HL-60 (cell line): ENCODE data around the gene CYSLTR2.

ENCODE experiments used
- DNase-seq, 2 experiments: peaks; one replicate each; pipeline ENCODE4 v3.0.0-alpha.2; 2010 to 2020; ENCODE audit warnings: low read depth in 1 of 2, low spot score in 1 of 2
- H3K27ac ChIP-seq: fragments of 250-450 bp; sonication (Bioruptor Pico); replicated peaks from 2 replicates; pipeline ENCODE4 v1.5.1; 2020; ENCODE audit warnings: mild to moderate bottlenecking, moderate library complexity
- H3K27me3 ChIP-seq: fragments of 250-450 bp; sonication (Bioruptor Pico); 2 replicates; pipeline ENCODE4 v1.5.1; 2021; ENCODE audit warnings: mild to moderate bottlenecking, moderate library complexity; ENCODE audit not compliant: insufficient read depth, poor library complexity, severe bottlenecking
- H3K4me3 ChIP-seq: replicated peaks from 2 replicates; pipeline ENCODE4 v1.5.1; 2011; ENCODE audit warnings: mild to moderate bottlenecking, control low read depth, low read length; ENCODE audit not compliant: insufficient read depth
- GABPA ChIP-seq: IDR thresholded peaks from 2 replicates; pipeline ENCODE4 v1.6.1; 2012; ENCODE audit warnings: low read depth
- POLR2AphosphoS5 ChIP-seq: IDR thresholded peaks from 2 replicates; pipeline ENCODE4 v1.6.1; 2012; ENCODE audit warnings: low read depth
- SPI1 ChIP-seq: IDR thresholded peaks from 2 replicates; pipeline ENCODE4 v1.6.1; 2012; ENCODE audit warnings: low read depth, mild to moderate bottlenecking, borderline replicate concordance
- TF ChIP-seq, protein P1 (sequence below): IDR thresholded peaks from one replicate; pipeline ENCODE4 v1.5.1; 2011; ENCODE audit warnings: low read length, control low read depth, inconsistent platforms; ENCODE audit not compliant: insufficient read depth
- TF ChIP-seq, protein P2 (sequence below): IDR thresholded peaks from 2 replicates; pipeline ENCODE4 v1.6.1; 2012; ENCODE audit warnings: low read depth; ENCODE audit not compliant: insufficient replicate concordance

Gene CYSLTR2

GRCh38 chr13:48637601-48638000, 16.1 kb upstream of the CYSLTR2 start:
- Histone ChIP-seq H3K4me3 (no peak overlapping the region), H3K27me3 (no peaks in the 10 kb centered on the region), H3K27ac (no peak overlapping the region)
- no peak for TF ChIP-seq POLR2AphosphoS5
- no peak for TF ChIP-seq GABPA
- TF ChIP-seq, protein P1, sequence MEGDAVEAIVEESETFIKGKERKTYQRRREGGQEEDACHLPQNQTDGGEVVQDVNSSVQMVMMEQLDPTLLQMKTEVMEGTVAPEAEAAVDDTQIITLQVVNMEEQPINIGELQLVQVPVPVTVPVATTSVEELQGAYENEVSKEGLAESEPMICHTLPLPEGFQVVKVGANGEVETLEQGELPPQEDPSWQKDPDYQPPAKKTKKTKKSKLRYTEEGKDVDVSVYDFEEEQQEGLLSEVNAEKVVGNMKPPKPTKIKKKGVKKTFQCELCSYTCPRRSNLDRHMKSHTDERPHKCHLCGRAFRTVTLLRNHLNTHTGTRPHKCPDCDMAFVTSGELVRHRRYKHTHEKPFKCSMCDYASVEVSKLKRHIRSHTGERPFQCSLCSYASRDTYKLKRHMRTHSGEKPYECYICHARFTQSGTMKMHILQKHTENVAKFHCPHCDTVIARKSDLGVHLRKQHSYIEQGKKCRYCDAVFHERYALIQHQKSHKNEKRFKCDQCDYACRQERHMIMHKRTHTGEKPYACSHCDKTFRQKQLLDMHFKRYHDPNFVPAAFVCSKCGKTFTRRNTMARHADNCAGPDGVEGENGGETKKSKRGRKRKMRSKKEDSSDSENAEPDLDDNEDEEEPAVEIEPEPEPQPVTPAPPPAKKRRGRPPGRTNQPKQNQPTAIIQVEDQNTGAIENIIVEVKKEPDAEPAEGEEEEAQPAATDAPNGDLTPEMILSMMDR, result no peak
- TF ChIP-seq, protein P2, sequence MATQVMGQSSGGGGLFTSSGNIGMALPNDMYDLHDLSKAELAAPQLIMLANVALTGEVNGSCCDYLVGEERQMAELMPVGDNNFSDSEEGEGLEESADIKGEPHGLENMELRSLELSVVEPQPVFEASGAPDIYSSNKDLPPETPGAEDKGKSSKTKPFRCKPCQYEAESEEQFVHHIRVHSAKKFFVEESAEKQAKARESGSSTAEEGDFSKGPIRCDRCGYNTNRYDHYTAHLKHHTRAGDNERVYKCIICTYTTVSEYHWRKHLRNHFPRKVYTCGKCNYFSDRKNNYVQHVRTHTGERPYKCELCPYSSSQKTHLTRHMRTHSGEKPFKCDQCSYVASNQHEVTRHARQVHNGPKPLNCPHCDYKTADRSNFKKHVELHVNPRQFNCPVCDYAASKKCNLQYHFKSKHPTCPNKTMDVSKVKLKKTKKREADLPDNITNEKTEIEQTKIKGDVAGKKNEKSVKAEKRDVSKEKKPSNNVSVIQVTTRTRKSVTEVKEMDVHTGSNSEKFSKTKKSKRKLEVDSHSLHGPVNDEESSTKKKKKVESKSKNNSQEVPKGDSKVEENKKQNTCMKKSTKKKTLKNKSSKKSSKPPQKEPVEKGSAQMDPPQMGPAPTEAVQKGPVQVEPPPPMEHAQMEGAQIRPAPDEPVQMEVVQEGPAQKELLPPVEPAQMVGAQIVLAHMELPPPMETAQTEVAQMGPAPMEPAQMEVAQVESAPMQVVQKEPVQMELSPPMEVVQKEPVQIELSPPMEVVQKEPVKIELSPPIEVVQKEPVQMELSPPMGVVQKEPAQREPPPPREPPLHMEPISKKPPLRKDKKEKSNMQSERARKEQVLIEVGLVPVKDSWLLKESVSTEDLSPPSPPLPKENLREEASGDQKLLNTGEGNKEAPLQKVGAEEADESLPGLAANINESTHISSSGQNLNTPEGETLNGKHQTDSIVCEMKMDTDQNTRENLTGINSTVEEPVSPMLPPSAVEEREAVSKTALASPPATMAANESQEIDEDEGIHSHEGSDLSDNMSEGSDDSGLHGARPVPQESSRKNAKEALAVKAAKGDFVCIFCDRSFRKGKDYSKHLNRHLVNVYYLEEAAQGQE, result no peak
- TF ChIP-seq SPI1, result no peak
- DNase-seq, result no peak

GRCh38 chr13:48640767-48641166, 13.0 kb upstream of the CYSLTR2 start:
- DNase-seq, result no peak
- no peak overlapping the region for H3K27ac ChIP-seq
- no peak for TF ChIP-seq POLR2AphosphoS5
- no peak for TF ChIP-seq SPI1
- TF ChIP-seq, protein P1, result no peak
- TF ChIP-seq GABPA, result no peak
- TF ChIP-seq, protein P2, result no peak
- no peaks in the 10 kb centered on the region for H3K27me3 ChIP-seq
- no peak overlapping the region for H3K4me3 ChIP-seq

- DNase-seq, result no peak
- H3K4me3 ChIP-seq, result no peak overlapping the region
- H3K27me3 ChIP-seq, result no peaks in the 10 kb centered on the region
- TF ChIP-seq SPI1 (no peak), POLR2AphosphoS5 (no peak), GABPA (no peak)
- TF ChIP-seq, protein P2, result no peak
- TF ChIP-seq, protein P1, result no peak
- no peak overlapping the region for H3K27ac ChIP-seq
Measured at GRCh38 chr13:48641404-48641803, 12.3 kb upstream of the CYSLTR2 start.
